Activated T-cell treated with anti-CD3 and anti-CD28 coated beads, Interleukin-2, amount 50 U/mL, for 24 hours (primary cell): ENCODE data around the gene ACKR2.

ENCODE experiments used
- DNase-seq: peaks from one replicate; pipeline ENCODE4 v3.0.0-alpha.2; 2020
- H3K27ac Mint-ChIP-seq: 2 replicates; pipeline ENCODE4 v1.8.0; 2020; ENCODE audit warnings: mild to moderate bottlenecking, mixed read lengths
- H3K27me3 Mint-ChIP-seq: 2 replicates; pipeline ENCODE4 v1.8.0; 2020; ENCODE audit warnings: mixed read lengths
- H3K36me3 Mint-ChIP-seq: 2 replicates; pipeline ENCODE4 v1.8.0; 2020; ENCODE audit warnings: low read depth, mixed read lengths
- H3K4me1 Mint-ChIP-seq: 2 replicates; pipeline ENCODE4 v1.8.0; 2020; ENCODE audit warnings: low read depth, mixed read lengths
- H3K4me3 Mint-ChIP-seq: 2 replicates; pipeline ENCODE4 v1.8.0; 2020; ENCODE audit warnings: mild to moderate bottlenecking, moderate library complexity, mixed read lengths
- H3K9me3 Mint-ChIP-seq: 2 replicates; pipeline ENCODE4 v1.8.0; 2020; ENCODE audit warnings: mixed read lengths

ACKR2 gene

DNA sequence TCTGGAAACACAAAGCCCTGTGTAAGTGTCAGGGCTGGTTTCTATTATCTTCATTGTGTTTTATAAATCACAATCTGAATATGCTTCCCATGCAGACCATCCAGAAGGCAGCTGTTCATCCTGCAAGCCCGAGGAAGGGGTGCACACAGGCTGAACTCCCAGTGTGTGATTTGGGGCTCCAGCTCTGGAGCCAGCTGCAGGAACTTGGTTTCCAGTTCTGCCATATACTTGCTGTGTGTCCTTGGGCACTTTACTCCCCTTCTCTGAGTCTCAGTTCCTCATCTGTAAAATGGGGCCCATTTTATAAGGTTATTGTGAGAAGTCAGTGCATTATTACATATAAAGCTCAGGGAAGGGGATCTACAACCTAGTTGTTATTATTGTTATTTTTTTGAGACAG, 43.8 kb downstream of the ACKR2 start:
- no peaks in the 10 kb centered on the region for H3K9me3 Mint-ChIP-seq
- DNase-seq, result no peak
- H3K27ac Mint-ChIP-seq, result no peak overlapping the region
- H3K4me3 Mint-ChIP-seq, result no peak overlapping the region
- H3K4me1 Mint-ChIP-seq, result no peaks in the 10 kb centered on the region
- peaks cover 4% of the 10 kb centered on the region for H3K27me3 Mint-ChIP-seq
- no peaks in the 10 kb centered on the region for H3K36me3 Mint-ChIP-seq

DNA sequence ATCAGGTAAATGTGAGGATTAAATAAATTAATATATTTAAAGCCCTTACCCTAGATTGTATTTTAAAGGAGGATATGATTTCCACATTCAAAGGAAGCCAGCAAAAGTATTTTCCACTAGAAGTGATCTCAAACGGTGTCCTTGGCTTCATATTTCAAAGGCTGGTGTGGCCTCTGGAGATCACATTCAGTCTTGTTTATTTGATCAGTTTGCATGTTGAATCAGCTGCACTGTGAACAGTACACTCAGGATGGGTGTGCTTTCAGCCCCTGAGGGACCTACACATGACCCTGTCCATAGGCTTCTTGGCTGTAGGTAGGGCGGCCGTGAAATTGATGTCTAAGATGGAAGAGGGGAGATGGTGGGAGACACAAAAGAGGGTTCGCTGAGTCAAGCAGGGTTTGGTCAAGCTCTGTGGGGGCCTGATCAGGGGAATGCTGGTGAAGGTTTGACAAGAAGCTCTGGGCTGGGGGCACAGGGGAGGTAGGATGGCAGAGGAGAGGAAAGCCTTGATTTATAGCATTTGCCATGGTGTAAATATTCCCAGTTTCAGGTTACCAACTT, 44.6 kb downstream of the ACKR2 start:
- no peak overlapping the region for H3K27ac Mint-ChIP-seq
- DNase-seq, result no peak
- H3K4me1 Mint-ChIP-seq, result no peaks in the 10 kb centered on the region
- H3K27me3 Mint-ChIP-seq, result peaks cover 8% of the 10 kb centered on the region
- no peak overlapping the region for H3K4me3 Mint-ChIP-seq
- H3K9me3 Mint-ChIP-seq, result no peaks in the 10 kb centered on the region
- H3K36me3 Mint-ChIP-seq, result no peaks in the 10 kb centered on the region

DNA sequence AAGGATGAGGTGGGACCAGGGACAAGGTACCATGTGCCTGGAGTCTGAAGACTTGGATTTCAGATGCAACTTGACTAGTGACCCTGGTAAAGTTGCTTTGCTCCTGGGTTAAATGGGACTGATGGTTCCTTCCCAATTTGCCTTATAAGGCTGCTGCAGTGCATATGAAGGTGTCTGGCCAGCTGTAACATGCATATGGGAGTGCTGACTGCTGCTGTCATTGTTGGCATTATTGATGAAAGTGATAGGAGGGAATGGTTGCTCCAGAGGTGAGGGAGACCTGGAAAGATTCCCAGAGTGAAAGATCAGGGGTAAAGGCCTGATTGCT, 45.9 kb downstream of the ACKR2 start:
- Mint-ChIP-seq H3K27me3 (peaks cover 15% of the 10 kb centered on the region), H3K36me3 (no peaks in the 10 kb centered on the region), H3K27ac (no peak overlapping the region)

DNA sequence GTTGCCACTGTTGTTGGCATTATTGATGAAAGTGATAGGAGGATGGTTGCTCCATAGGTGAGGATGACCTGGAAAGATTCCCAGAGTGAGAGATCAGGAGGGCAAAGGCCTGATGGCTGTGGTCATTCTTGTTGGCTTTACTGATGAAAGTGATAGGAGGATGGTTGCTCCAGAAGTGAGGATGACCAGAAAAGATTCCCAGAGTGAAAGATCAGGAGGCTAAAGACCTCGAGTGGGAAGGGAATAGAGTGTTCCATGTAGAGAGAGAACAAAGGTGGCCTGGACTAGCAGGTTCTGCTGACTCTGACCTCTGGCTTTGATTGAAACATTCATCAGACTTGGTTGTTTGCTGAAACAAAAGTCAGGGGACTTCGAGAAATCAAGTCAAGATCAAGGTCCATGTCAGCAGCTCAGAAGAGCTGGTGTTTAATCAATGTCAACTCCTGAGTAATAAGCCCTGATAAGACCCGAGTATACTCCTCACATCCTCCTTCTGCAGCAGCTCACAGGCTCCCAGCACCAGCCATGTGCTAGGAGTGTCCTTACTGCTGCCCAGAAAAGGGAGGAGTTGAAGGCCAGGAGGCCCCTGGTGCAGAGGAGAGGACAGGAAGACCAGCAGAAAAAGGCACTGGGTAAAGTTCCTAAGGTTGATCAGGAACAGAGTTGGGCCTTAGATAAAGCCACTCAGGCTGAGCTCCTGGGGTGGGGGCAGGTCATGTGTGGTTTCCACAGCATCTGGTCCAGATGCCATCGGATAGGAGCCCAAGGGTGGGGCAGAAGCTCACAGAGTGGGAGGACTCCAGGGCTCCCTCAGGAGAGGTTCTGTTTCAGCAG, 46.5 kb downstream of the ACKR2 start:
- Mint-ChIP-seq H3K36me3 (no peaks in the 10 kb centered on the region), H3K27ac (no peak overlapping the region), H3K4me3 (no peak overlapping the region), H3K9me3 (no peaks in the 10 kb centered on the region), H3K4me1 (no peaks in the 10 kb centered on the region), H3K27me3 (peaks cover 15% of the 10 kb centered on the region)
- DNase-seq, result no peak

More for the DNA sequence above, 45.9 kb downstream of the ACKR2 start:
- no peaks in the 10 kb centered on the region for H3K4me1 Mint-ChIP-seq
- H3K9me3 Mint-ChIP-seq, result no peaks in the 10 kb centered on the region
- no peak for DNase-seq
- H3K4me3 Mint-ChIP-seq, result no peak overlapping the region

DNA sequence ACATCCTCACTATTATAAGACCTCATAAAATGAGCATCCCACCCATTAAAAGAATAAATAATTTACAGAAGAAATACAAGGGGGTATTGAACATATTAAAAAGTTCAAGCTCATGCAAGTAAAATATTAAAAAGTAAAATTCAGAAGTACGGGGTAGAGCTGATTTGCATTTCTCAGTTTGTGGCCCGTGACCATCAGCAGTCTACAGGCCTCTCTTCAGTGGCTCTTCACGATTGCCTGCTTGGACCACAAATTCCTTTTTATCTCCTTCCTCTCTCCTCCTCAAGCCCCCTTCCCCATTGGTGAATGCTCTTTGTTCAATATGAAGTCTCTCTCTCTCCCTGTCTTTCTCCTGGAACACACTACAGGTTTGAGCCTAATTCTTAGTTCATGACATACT, 47.3 kb downstream of the ACKR2 start:
- DNase-seq, result no peak
- Mint-ChIP-seq H3K27me3 (peaks cover 15% of the 10 kb centered on the region), H3K4me1 (no peaks in the 10 kb centered on the region), H3K9me3 (no peaks in the 10 kb centered on the region), H3K27ac (no peak overlapping the region), H3K4me3 (no peak overlapping the region), H3K36me3 (no peaks in the 10 kb centered on the region)

DNA sequence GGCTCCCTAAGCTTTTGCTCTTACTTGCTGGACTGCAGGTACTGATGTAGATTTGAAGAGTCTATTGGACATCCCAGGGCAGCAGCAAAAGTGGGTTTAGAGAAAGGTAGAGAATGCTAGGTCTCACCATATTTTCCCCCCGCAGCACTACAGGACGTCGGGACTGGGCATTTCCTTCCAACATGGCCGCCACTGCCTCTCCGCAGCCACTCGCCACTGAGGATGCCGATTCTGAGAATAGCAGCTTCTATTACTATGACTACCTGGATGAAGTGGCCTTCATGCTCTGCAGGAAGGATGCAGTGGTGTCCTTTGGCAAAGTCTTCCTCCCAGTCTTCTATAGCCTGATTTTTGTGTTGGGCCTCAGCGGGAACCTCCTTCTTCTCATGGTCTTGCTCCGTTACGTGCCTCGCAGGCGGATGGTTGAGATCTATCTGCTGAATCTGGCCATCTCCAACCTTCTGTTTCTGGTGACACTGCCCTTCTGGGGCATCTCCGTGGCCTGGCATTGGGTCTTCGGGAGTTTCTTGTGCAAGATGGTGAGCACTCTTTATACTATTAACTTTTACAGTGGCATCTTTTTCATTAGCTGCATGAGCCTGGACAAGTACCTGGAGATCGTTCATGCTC, 55.2 kb downstream of the ACKR2 start:
- H3K4me1 Mint-ChIP-seq, result no peaks in the 10 kb centered on the region

DNA sequence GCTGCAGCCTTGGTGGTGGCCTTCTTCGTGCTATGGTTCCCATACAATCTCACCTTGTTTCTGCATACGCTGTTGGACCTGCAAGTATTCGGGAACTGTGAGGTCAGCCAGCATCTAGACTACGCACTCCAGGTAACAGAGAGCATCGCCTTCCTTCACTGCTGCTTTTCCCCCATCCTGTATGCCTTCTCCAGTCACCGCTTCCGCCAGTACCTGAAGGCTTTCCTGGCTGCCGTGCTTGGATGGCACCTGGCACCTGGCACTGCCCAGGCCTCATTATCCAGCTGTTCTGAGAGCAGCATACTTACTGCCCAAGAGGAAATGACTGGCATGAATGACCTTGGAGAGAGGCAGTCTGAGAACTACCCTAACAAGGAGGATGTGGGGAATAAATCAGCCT, 56.0 kb downstream of the ACKR2 start:
- no peaks in the 10 kb centered on the region for H3K4me1 Mint-ChIP-seq
- no peaks in the 10 kb centered on the region for H3K9me3 Mint-ChIP-seq
- DNase-seq, result no peak
- no peak overlapping the region for H3K4me3 Mint-ChIP-seq
- no peaks in the 10 kb centered on the region for H3K27me3 Mint-ChIP-seq
- H3K27ac Mint-ChIP-seq, result no peak overlapping the region
- H3K36me3 Mint-ChIP-seq, result no peaks in the 10 kb centered on the region

More for the DNA sequence above, 55.2 kb downstream of the ACKR2 start:
- Mint-ChIP-seq H3K27ac (no peak overlapping the region), H3K4me3 (no peak overlapping the region), H3K36me3 (no peaks in the 10 kb centered on the region), H3K27me3 (peaks cover 4% of the 10 kb centered on the region), H3K9me3 (no peaks in the 10 kb centered on the region)
- no peak for DNase-seq

DNA sequence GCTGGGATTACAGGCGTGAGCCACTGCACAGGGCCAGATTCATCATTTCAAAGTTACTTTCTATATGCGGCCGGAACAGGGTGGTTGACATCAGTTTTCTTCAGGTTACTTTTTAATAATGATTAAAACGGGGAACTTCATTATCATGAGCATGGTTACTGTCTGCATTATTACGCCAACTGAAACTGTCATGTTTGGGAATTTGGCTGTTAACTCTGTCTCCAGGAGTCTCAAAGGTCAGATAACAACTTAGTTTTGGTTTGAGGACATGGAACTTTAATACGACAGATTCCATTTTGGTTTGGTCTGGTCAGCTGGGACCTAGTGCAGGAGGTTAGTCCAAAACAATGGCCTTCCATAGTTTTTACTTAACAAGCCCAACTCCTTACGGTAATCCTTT, 57.9 kb downstream of the ACKR2 start:
- H3K4me1 Mint-ChIP-seq, result no peaks in the 10 kb centered on the region
- no peak overlapping the region for H3K27ac Mint-ChIP-seq
- no peak overlapping the region for H3K4me3 Mint-ChIP-seq
- DNase-seq, result no peak
- no peaks in the 10 kb centered on the region for H3K9me3 Mint-ChIP-seq
- no peaks in the 10 kb centered on the region for H3K27me3 Mint-ChIP-seq
- no peaks in the 10 kb centered on the region for H3K36me3 Mint-ChIP-seq

DNA sequence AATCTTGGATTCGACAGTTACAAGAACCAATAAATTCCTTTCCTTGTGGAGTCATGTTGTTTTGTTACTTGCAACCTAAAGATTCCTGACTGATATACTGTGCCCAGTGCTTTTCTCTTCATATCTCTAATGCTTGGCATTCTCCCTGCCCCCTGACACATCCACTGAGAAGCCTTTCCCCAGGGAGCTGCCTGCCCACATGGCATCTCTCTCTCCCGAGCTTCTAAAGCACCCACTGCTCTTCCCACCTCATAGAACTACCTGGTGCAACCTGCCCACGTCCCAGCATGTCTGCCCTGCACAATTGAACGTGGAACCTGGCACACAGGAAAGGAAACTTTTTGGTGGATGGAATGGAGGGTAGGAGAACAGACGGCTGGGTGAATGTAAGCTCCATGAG, 59.6 kb downstream of the ACKR2 start:
- Mint-ChIP-seq H3K9me3 (no peaks in the 10 kb centered on the region), H3K36me3 (no peaks in the 10 kb centered on the region), H3K4me3 (no peak overlapping the region), H3K4me1 (no peaks in the 10 kb centered on the region), H3K27ac (no peak overlapping the region), H3K27me3 (peaks cover 2% of the 10 kb centered on the region)
- no peak for DNase-seq

DNA sequence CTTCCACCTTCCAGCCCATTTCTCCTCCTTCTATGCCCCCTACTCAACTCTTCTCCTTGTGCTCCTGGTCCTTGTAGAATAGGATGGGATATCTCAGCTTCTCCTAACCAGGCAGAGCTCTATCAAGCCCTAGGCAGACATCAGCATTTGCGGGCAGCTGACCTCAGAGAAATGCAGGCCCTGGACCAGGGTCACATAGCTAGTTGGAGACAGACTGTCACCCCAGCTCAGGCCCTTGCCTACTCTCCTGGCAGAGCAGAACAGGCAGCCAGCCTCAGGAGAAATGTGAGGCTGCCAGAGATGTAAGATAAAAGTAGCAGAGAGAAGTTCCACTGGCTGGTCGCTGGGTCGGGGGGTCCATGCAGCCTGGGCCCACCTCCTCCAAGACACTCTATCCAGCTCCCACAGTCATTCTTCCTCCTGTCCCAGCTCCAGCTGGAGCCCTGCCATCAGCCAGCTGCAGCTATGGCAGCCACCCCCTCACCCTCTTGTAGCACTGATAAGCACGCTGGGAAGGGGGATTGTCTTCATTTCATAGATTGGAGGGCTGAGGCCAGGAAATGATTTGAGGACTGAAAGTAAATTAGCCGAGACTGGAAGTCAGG, 62.4 kb downstream of the ACKR2 start:
- no peaks in the 10 kb centered on the region for H3K36me3 Mint-ChIP-seq
- H3K4me3 Mint-ChIP-seq, result no peak overlapping the region
- no peaks in the 10 kb centered on the region for H3K9me3 Mint-ChIP-seq
- H3K27ac Mint-ChIP-seq, result no peak overlapping the region
- DNase-seq, result no peak
- H3K4me1 Mint-ChIP-seq, result no peaks in the 10 kb centered on the region
- peaks cover 2% of the 10 kb centered on the region for H3K27me3 Mint-ChIP-seq

DNA sequence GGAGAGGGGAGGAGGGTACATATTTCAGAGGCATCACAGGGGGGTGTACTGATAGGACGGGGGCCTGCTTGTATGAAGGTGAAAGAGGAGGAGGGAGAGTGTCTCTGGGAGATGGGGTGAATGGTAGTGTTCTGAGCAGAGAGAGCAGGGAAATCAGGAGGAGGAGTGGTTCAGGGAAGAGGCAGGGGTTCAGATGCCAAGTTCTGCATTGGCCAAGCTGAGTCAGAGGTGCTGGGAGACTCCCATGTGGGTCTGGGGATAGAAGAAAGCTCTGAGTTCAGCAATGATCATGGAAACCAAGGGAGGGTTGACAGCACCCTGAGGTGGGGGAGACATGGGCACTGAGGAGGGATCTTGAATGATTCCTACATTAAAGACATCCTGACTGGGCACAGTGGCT, 63.5 kb downstream of the ACKR2 start:
- Mint-ChIP-seq H3K27ac (no peak overlapping the region), H3K36me3 (no peaks in the 10 kb centered on the region), H3K9me3 (no peaks in the 10 kb centered on the region), H3K4me3 (no peak overlapping the region), H3K4me1 (no peaks in the 10 kb centered on the region), H3K27me3 (peaks cover 2% of the 10 kb centered on the region)
- no peak for DNase-seq

DNA sequence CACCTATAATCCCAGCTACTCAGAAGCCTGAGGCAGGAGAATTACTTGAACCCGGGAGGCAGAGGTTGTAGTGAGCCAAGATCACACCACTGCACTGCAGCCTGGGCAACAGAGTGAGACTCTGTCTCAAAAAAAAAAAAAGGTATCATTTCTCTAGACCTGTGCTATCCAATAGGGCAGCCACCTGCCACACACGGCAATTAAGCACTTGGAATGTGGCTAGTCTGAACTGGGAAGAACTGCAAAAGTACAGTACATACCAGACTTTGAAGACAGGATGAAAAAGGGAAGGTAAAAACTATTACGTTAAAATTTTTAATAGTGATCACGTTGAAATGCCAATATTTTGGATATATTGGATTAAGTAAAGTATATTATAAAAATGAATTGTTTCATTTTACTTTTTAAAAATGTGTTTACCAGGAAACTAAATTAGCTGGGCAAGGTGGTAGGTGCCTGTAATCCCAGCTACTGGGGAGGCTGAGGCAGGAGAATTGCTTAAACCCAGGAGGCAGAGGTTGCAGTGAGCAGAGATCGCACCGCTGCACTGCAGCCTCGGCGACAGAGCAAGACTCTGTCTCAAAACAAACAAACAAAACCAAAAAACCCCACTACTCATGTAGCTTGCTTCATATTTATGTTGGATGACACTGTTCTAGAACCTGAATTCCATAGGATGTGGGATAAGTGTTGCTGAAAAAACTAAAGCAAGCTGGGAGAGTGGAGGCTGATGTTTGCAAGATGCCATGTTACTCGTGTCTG, 64.2 kb downstream of the ACKR2 start:
- H3K27ac Mint-ChIP-seq, result no peak overlapping the region
- DNase-seq, result no peak

DNA sequence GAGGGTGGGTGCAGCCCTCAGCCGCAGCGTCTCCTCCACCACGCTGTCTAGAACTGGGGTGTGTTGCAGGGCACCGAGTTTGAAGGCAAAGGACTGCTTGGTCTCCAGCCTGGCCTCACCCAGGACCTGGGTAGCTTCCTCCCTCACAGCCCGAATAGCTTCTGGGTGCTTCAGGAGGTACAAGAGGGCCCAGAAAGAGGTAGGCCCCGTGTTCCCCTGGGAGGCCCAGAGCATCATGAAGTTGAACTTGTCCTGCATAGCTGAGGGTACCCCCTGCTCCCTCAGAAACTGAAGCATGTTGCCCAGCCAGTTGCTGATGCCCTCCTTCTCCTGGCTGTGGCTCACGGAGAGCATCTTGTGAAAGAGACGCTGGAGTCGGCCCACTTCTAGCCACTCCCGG, 65.5 kb downstream of the ACKR2 start:
- H3K27me3 Mint-ChIP-seq, result peaks cover 2% of the 10 kb centered on the region
- DNase-seq, result no peak
- H3K27ac Mint-ChIP-seq, result no peak overlapping the region

More for the DNA sequence above, 64.2 kb downstream of the ACKR2 start:
- H3K4me3 Mint-ChIP-seq, result no peak overlapping the region
- no peaks in the 10 kb centered on the region for H3K36me3 Mint-ChIP-seq
- H3K4me1 Mint-ChIP-seq, result no peaks in the 10 kb centered on the region
- no peaks in the 10 kb centered on the region for H3K9me3 Mint-ChIP-seq
- H3K27me3 Mint-ChIP-seq, result peaks cover 2% of the 10 kb centered on the region

DNA sequence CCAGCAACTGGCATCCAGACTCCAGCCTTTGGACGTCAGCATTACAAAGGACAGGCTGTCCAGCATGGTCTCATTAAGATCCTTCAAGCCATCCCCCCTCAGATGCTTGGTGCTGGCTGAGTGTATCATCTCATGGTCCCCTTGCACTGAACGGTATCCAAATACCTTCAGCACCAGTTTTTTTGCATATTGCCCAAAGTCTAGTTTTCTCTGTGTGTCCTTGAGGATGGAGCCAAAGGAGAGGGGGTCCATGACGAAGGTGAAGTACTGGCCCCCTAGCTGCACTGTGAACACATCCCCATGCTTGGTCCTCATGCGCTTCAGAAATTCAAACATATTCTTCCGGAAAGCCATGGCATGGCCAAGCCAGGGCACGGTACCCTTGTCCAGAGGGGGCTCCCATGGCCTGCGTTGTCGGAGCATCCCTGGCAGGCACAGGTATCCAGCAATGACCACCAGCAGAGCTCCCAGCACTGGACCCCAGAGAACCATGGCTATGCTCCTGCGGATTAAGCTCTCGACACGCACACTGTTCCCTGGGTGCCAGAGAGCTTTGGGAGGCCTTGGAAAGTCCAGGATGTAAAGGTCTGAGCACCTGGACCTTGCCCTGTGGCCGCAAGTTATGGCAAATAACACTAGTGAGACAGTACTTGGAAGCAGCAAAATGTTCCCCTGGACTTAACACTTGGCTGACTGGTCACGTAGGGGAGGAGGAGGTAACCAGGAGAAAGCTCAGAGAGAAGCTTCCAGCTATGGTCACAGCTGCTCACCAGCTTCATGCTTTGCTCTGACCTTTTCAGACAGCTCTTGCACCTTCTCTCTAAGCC, 66.3 kb downstream of the ACKR2 start, which contains the start of gene CYP8B1:
Gene CYP8B1 (minus strand): TSS at position 555 of the 827 bp plus-strand sequence. CDS start 63 bp downstream, at position 492.
- H3K9me3 Mint-ChIP-seq, result no peaks in the 10 kb centered on the region
- H3K36me3 Mint-ChIP-seq, result no peaks in the 10 kb centered on the region
- no peak within 1 kb of the TSS for H3K27ac Mint-ChIP-seq
- H3K4me1 Mint-ChIP-seq, result peaks cover 4% of the 10 kb centered on the region
- no peak within 1 kb of the TSS for H3K4me3 Mint-ChIP-seq
- no peak for DNase-seq
- H3K27me3 Mint-ChIP-seq, result peaks cover 2% of the 10 kb centered on the region

More for the DNA sequence above, 65.5 kb downstream of the ACKR2 start:
- no peaks in the 10 kb centered on the region for H3K4me1 Mint-ChIP-seq
- no peak overlapping the region for H3K4me3 Mint-ChIP-seq
- no peaks in the 10 kb centered on the region for H3K36me3 Mint-ChIP-seq
- no peaks in the 10 kb centered on the region for H3K9me3 Mint-ChIP-seq
